Measurements from ENCODE around the gene GNAI1. TPM values are rescaled to one million over a fixed set of nuclear protein-coding genes. Genes with fewer than 3 reads are reported as not detected.
A peak's percentile ranks its signal among the peaks of the same experiment; 100 is the strongest.

GNAI1 gene
- total RNA-seq, 2 donors from 2014 or later: 30.2 to 40.4 TPM

GRCh38 chr7:80207501-80207900 lies 72.9 kb downstream of the GNAI1 start:
- Histone ChIP-seq H3K4me1 (replicated peaks) (no peaks in the 10 kb centered on the region), H3K9me3 (no peaks in the 10 kb centered on the region), H3K36me3 (no peaks in the 10 kb centered on the region), H3K4me3 (no peak overlapping the region), H3K27ac (no peak overlapping the region), H3K27me3 (replicated peaks; ENCODE audit: insufficient read depth) (no peaks in the 10 kb centered on the region)
- intact Hi-C loops (cut with DNase I): no loop called here
- WGBS: 63% methylated on average over 2 of the region's 2 CpGs
- TF ChIP-seq POLR2AphosphoS5 (IDR thresholded peaks at IDR 0.05) (no peak), POLR2A (IDR thresholded peaks at IDR 0.05) (no peak)
- TF ChIP-seq, protein P1, sequence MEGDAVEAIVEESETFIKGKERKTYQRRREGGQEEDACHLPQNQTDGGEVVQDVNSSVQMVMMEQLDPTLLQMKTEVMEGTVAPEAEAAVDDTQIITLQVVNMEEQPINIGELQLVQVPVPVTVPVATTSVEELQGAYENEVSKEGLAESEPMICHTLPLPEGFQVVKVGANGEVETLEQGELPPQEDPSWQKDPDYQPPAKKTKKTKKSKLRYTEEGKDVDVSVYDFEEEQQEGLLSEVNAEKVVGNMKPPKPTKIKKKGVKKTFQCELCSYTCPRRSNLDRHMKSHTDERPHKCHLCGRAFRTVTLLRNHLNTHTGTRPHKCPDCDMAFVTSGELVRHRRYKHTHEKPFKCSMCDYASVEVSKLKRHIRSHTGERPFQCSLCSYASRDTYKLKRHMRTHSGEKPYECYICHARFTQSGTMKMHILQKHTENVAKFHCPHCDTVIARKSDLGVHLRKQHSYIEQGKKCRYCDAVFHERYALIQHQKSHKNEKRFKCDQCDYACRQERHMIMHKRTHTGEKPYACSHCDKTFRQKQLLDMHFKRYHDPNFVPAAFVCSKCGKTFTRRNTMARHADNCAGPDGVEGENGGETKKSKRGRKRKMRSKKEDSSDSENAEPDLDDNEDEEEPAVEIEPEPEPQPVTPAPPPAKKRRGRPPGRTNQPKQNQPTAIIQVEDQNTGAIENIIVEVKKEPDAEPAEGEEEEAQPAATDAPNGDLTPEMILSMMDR (IDR thresholded peaks at IDR 0.05): no peak
- no peak for DNase-seq (ENCODE audit: low spot score)

DNA sequence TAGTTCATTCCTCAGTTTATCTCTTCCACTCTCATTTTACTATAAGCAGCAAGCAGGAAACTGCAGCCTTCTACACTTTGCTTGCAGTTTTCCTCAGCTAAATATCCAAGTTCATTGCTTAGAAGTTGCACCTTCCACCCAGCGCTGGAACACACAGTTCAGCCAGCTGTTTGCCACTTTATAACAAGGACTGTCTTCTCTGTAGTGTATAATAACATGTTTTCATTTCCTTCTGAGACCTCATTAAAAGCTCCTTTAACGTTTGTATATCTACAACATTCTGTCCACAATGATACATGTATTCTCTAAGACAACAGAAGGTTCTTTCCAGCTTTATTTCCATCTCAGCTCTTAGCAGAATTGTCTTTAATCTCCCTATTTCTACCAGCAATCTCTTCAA lies 74.1 kb downstream of the GNAI1 start:
- WGBS: 33% methylated on average over 2 of the region's 2 CpGs
- no peak overlapping the region for H3K27ac ChIP-seq
- H3K4me1 ChIP-seq (replicated peaks): no peaks in the 10 kb centered on the region
- TF ChIP-seq, protein P1 (IDR thresholded peaks at IDR 0.05): no peak
- TF ChIP-seq POLR2A (IDR thresholded peaks at IDR 0.05) (no peak), POLR2AphosphoS5 (IDR thresholded peaks at IDR 0.05) (peak; percentile 19)
- H3K36me3 ChIP-seq: no peaks in the 10 kb centered on the region
- intact Hi-C loops (cut with DNase I): no loop called here
- DNase-seq (ENCODE audit: low spot score): no peak
- H3K27me3 ChIP-seq (replicated peaks; ENCODE audit: insufficient read depth): no peaks in the 10 kb centered on the region
- H3K4me3 ChIP-seq: no peak overlapping the region
- H3K9me3 ChIP-seq: no peaks in the 10 kb centered on the region

GRCh38 chr7:80210400-80210799 lies 75.8 kb downstream of the GNAI1 start:
- no peaks in the 10 kb centered on the region for H3K4me1 ChIP-seq (replicated peaks)
- no peak overlapping the region for H3K4me3 ChIP-seq
- H3K36me3 ChIP-seq: no peaks in the 10 kb centered on the region
- peak; percentile 38 for DNase-seq (ENCODE audit: low spot score)
- H3K9me3 ChIP-seq: no peaks in the 10 kb centered on the region
- TF ChIP-seq POLR2A (IDR thresholded peaks at IDR 0.05) (no peak), POLR2AphosphoS5 (IDR thresholded peaks at IDR 0.05) (peak; percentile 89)
- no peaks in the 10 kb centered on the region for H3K27me3 ChIP-seq (replicated peaks; ENCODE audit: insufficient read depth)
- intact Hi-C loops (cut with DNase I): no loop called here
- no peak overlapping the region for H3K27ac ChIP-seq
- 25% methylated on average over 3 of the region's 3 CpGs for WGBS

DNA sequence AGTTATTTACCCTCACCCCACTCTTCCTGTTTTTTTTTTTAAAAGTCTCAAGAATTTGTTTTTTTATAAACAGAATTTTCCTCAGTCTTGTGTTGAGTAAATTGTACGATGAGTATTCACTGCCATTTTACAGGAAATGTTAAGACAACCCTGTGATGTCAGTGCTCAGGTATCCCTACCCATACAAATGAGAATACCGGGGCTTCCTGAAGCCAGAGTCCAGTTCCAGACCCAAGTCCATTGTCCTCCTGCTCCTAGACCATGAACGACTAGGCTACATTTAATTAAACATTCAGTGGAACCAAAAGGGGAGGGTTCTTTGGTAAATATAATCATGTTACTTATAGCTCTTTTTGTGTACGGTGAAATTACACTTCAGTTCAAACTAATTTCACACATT lies 79.2 kb downstream of the GNAI1 start:
- WGBS: 85% methylated on average over 4 of the region's 4 CpGs
- H3K36me3 ChIP-seq: no peaks in the 10 kb centered on the region

GRCh38 chr7:80215734-80216133 lies 81.1 kb downstream of the GNAI1 start:
- TF ChIP-seq POLR2A (IDR thresholded peaks at IDR 0.05): no peak
- TF ChIP-seq, protein P1 (IDR thresholded peaks at IDR 0.05): no peak
- TF ChIP-seq POLR2AphosphoS5 (IDR thresholded peaks at IDR 0.05): no peak
- intact Hi-C loops (cut with DNase I): no loop called here
- Histone ChIP-seq H3K27ac (no peak overlapping the region), H3K27me3 (replicated peaks; ENCODE audit: insufficient read depth) (no peaks in the 10 kb centered on the region), H3K9me3 (no peaks in the 10 kb centered on the region), H3K36me3 (no peaks in the 10 kb centered on the region), H3K4me3 (no peak overlapping the region), H3K4me1 (replicated peaks) (no peaks in the 10 kb centered on the region)
- 97% methylated on average over 3 of the region's 3 CpGs for WGBS
- no peak for DNase-seq (ENCODE audit: low spot score)

More for the DNA sequence above, 79.2 kb downstream of the GNAI1 start:
- Histone ChIP-seq H3K4me1 (replicated peaks) (no peaks in the 10 kb centered on the region), H3K27me3 (replicated peaks; ENCODE audit: insufficient read depth) (no peaks in the 10 kb centered on the region), H3K9me3 (no peaks in the 10 kb centered on the region), H3K27ac (no peak overlapping the region), H3K4me3 (no peak overlapping the region)
- no peak for DNase-seq (ENCODE audit: low spot score)
- TF ChIP-seq POLR2AphosphoS5 (IDR thresholded peaks at IDR 0.05): no peak
- no peak for TF ChIP-seq POLR2A (IDR thresholded peaks at IDR 0.05)
- TF ChIP-seq, protein P1 (IDR thresholded peaks at IDR 0.05): no peak
- intact Hi-C loops (cut with DNase I): no loop called here

Measured in prostate gland (tissue), 2 donors.